ENCODE results near the gene LRRC26. TPM values are rescaled to one million over a fixed set of nuclear protein-coding genes. Genes with fewer than 3 reads are reported as not detected.

LRRC26 gene
- polyA plus RNA-seq, 2 of the 4 experiments (the other 2 are of a cell fraction): 0.08 to 1.0 TPM

DNA sequence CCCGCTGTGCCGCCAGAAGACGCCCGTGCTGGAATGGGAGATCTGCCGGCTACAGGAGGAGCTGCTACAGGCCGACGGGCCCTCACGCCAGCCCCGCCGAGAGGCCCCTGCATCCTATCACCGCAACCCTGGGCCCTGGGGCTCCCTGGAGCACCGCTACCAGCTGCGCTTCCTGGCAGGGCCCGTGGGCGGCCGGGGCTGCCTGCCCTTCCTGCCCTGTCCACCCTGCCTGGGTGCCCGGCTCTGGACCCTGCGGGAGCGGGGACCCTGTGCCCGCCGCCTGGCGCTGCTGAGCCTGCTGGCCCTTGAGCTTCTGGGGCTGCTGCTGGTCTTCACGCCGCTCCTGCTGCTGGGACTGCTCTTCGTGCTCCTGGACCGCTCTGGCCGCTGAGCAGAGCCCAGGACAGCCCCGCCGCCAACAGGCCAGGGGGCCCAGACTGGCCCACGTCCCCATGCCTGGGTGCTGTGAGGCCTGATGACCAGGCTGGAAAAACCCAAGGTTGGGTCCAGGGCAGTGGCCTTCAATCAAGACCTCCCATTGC lies 48.4 kb upstream of the LRRC26 start:
- H3K27ac ChIP-seq: peak overlapping the region; percentile 47 to 76; a peak in 4 of 6 replicates
- peak in 1 of 2 experiments; percentile 1; a peak in 2 of 6 replicates for ATAC-seq
- WGBS (ENCODE audit: missing lambda C conversion rate): 97% methylated on average over 14 of the region's 30 CpGs
- no peaks in the 10 kb centered on the region for H3K9me3 ChIP-seq
- FAIRE-seq: no peak
- TF ChIP-seq CHD4 (IDR thresholded peaks at IDR 0.05; ENCODE audit: borderline replicate concordance): no peak
- TF ChIP-seq, protein P1, sequence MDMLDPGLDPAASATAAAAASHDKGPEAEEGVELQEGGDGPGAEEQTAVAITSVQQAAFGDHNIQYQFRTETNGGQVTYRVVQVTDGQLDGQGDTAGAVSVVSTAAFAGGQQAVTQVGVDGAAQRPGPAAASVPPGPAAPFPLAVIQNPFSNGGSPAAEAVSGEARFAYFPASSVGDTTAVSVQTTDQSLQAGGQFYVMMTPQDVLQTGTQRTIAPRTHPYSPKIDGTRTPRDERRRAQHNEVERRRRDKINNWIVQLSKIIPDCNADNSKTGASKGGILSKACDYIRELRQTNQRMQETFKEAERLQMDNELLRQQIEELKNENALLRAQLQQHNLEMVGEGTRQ (IDR thresholded peaks at IDR 0.05): no peak
- no peak for TF ChIP-seq HEYL (CRISPR knock-in tag; IDR thresholded peaks at IDR 0.05)
- no peak for TF ChIP-seq GATA3 (IDR thresholded peaks at IDR 0.05; ENCODE audit: borderline replicate concordance)
- TF ChIP-seq, protein P2, sequence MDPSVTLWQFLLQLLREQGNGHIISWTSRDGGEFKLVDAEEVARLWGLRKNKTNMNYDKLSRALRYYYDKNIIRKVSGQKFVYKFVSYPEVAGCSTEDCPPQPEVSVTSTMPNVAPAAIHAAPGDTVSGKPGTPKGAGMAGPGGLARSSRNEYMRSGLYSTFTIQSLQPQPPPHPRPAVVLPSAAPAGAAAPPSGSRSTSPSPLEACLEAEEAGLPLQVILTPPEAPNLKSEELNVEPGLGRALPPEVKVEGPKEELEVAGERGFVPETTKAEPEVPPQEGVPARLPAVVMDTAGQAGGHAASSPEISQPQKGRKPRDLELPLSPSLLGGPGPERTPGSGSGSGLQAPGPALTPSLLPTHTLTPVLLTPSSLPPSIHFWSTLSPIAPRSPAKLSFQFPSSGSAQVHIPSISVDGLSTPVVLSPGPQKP (IDR thresholded peaks at IDR 0.05; ENCODE audit: low read depth, low read length): no peak
- TF ChIP-seq, protein P3, sequence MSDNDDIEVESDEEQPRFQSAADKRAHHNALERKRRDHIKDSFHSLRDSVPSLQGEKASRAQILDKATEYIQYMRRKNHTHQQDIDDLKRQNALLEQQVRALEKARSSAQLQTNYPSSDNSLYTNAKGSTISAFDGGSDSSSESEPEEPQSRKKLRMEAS (IDR thresholded peaks at IDR 0.05): no peak
- no peak for TF ChIP-seq CBX2 (IDR thresholded peaks at IDR 0.05; ENCODE audit: borderline replicate concordance, low read depth)
- no peak for TF ChIP-seq SREBF2 (IDR thresholded peaks at IDR 0.05)
- no peak for TF ChIP-seq JUNB (IDR thresholded peaks at IDR 0.05)
- no peak for TF ChIP-seq POLR2AphosphoS2 (conservative IDR thresholded peaks at IDR 0.05; ENCODE audit: low read length)
- no peak for TF ChIP-seq NPAS2 (CRISPR knock-in tag; IDR thresholded peaks at IDR 0.05; ENCODE audit: borderline replicate concordance)
- peak overlapping the region; percentile 48 for H3K4me2 ChIP-seq
- DNase-seq (ENCODE audit: low read depth in 1 of 2, low spot score in 1 of 2): no peak
- no peak overlapping the region for H3K4me3 ChIP-seq
- ChIA-PET CTCF (interaction anchor here (0.6 to 9.9 kb wide), 8 partner anchors 9 to 86 kb away, joined by 3 to 71 read pairs (median 6); partner anchors contain the start of genes RNF224, STPG3 and TUBB4B), POLR2A (interaction anchor here (0.8 to 1.6 kb wide), 5 partner anchors 9 to 29 kb away, joined by 4 to 15 read pairs (median 6); partner anchors contain the start of gene TUBB4B)
- H3K4me1 ChIP-seq: peaks cover 39% of the 10 kb centered on the region

DNA sequence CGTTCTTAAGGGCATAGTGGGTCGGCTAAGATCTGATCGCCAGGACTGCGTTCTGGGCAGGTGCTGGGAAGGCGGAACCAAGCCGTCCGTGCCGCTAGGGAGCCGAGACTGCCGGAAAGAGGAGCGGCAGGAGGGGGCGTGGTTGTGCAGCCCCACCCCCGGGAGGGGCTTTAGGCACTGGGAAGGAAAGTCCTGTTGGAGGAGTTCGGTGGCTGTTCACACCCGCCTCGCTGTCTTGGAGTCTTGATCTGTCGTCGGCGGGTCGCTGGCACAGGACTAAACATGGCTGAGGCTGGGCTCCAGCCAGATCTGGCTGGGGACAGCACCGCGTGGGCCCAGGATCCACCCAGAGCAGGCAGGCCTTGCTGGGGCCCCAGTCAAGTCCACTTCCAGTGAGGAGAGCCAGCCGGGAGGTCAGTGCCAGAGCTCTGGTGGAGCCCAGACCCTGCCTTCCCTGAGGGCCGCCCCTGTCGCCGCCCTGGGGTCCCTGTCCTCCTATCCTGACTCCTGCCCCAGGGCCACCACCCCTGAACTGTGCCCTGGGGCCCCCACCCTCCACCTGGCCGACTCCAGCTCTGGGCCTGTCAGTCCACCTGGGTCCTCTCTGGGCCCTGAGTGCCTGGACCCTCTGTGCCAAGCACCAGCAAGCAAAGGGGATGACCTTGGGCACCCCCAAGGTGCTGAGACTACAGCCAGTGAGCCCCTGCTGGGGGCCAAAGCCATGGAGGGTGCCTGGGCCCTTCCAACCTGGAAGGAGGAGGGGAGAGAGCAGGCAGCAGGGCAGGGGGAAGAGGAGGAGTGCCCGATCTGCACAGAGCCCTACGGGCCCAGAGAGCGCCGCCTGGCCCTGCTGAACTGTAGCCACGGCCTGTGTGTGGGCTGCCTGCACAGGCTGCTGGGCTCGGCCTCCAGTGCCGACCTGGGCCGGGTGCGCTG lies 47.7 kb upstream of the LRRC26 start:
- no peak for FAIRE-seq
- peak overlapping the region in 1 of 2 experiments; percentile 76; a peak in 3 of 6 replicates for H3K27ac ChIP-seq
- 62% methylated on average over 31 of the region's 36 CpGs for WGBS (ENCODE audit: missing lambda C conversion rate)
- no peaks in the 10 kb centered on the region for H3K9me3 ChIP-seq
- H3K4me1 ChIP-seq: peaks cover 33% of the 10 kb centered on the region
- peak in 1 of 2 experiments; percentile 14; a peak in 3 of 6 replicates for ATAC-seq
- CTCF ChIA-PET: interaction anchor here (0.8 to 9.9 kb wide), 9 partner anchors 9 to 85 kb away, joined by 3 to 71 read pairs (median 4); partner anchors contain the start of genes RNF224, SSNA1 and TUBB4B
- POLR2A ChIA-PET: interaction anchor here (1.1 kb wide), 1 partner anchor 17 kb away, joined by 3 read pairs; the partner anchor contains the start of gene TPRN
- no peak overlapping the region for H3K4me3 ChIP-seq
- H3K4me2 ChIP-seq: no peak overlapping the region
- DNase-seq (ENCODE audit: low read depth in 1 of 2, low spot score in 1 of 2): no peak
- TF ChIP-seq EP300 (IDR thresholded peaks at IDR 0.05) (no peak), KDM5A (IDR thresholded peaks at IDR 0.05) (no peak), NPAS2 (CRISPR knock-in tag; IDR thresholded peaks at IDR 0.05; ENCODE audit: borderline replicate concordance) (no peak), RARB (CRISPR knock-in tag; IDR thresholded peaks at IDR 0.05) (no peak), CBX8 (IDR thresholded peaks at IDR 0.05) (no peak), BHLHE40 (IDR thresholded peaks at IDR 0.05; ENCODE audit: low read depth, low read length) (no peak)

DNA sequence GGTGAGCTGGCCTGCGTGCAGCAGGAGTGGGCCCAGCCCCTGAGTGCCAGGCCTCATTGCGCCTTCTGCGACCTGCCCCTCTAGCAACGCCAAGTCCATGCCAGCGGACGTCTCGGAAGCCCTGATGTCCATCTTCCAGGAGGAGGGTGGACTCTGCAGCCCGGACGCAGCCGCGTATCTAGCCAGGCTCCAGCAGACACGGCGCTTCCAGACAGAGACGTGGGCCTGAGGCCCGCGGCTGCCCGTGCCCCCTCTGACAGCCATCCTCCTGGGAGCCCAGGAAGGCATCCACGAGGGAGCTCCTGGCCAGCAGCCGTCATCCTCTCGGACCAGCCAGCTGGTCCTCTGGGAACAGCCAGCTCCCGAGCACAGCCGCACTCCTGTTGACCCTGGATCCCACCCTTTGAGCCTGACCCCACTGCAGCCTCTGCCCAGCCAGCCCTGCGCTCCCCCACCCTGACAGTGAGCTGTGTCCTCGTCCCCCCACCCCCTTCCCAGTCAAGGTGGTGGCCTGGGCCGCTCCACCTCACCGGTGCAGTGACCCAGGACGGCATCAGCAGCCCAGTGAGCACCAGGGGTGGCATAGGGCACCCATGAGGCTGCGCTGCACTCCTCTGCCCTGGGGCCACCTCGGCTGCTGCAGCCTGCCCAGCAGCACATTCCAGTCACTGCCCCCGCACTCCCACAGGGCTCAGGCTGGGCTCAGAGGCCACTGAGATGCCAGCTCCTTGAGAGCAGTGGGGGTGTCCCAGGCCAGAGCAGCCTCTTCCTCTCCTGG lies 46.5 kb upstream of the LRRC26 start:
- ATAC-seq (no peak), FAIRE-seq (no peak), DNase-seq (ENCODE audit: low read depth in 1 of 2, low spot score in 1 of 2) (no peak)
- Histone ChIP-seq H3K4me3 (no peak overlapping the region), H3K4me1 (peaks cover 27% of the 10 kb centered on the region), H3K4me2 (no peak overlapping the region), H3K27ac (no peak overlapping the region), H3K9me3 (no peaks in the 10 kb centered on the region)
- 95% methylated on average over 25 of the region's 30 CpGs for WGBS (ENCODE audit: missing lambda C conversion rate)
- CTCF ChIA-PET: interaction anchor here (0.8 to 9.9 kb wide), 12 partner anchors 8 to 187 kb away, joined by 3 to 71 read pairs (median 4); partner anchors contain the start of genes RNF224, SSNA1 and TUBB4B
- POLR2A ChIA-PET: interaction anchor here (1.1 kb wide), 1 partner anchor 16 kb away, joined by 3 read pairs; the partner anchor contains the start of gene TPRN
- no peak for TF ChIP-seq POLR2AphosphoS2 (conservative IDR thresholded peaks at IDR 0.05; ENCODE audit: low read length)
- no peak for TF ChIP-seq CHD2 (IDR thresholded peaks at IDR 0.05; ENCODE audit: low read length, partially characterized antibody)
- TF ChIP-seq EHF (CRISPR knock-in tag; IDR thresholded peaks at IDR 0.05): no peak
- TF ChIP-seq GATA3 (IDR thresholded peaks at IDR 0.05; ENCODE audit: borderline replicate concordance): no peak
- TF ChIP-seq, protein P4, sequence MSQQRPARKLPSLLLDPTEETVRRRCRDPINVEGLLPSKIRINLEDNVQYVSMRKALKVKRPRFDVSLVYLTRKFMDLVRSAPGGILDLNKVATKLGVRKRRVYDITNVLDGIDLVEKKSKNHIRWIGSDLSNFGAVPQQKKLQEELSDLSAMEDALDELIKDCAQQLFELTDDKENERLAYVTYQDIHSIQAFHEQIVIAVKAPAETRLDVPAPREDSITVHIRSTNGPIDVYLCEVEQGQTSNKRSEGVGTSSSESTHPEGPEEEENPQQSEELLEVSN (IDR thresholded peaks at IDR 0.05; ENCODE audit: borderline replicate concordance, low read depth): no peak
- no peak for TF ChIP-seq NFE2L2 (conservative IDR thresholded peaks at IDR 0.05; ENCODE audit: low read length)
- TF ChIP-seq RNF2 (IDR thresholded peaks at IDR 0.05; ENCODE audit: borderline replicate concordance, low read depth): no peak
- TF ChIP-seq FOSL2 (IDR thresholded peaks at IDR 0.05): no peak
- no peak for TF ChIP-seq FOSL2 (CRISPR knock-in tag; IDR thresholded peaks at IDR 0.05)
- no peak for TF ChIP-seq MYC (IDR thresholded peaks at IDR 0.05; ENCODE audit: borderline replicate concordance, low read length)
- TF ChIP-seq TP53 (CRISPR knock-in tag; IDR thresholded peaks at IDR 0.05): no peak
- no peak for TF ChIP-seq HOXB13 (CRISPR knock-in tag; IDR thresholded peaks at IDR 0.05; ENCODE audit: low read depth)
- no peak for TF ChIP-seq CBX8 (IDR thresholded peaks at IDR 0.05)

Data from A549 (cell line).